PFSK-1 (cell line): Measurements from ENCODE around the gene SPATA12.

Source experiments
- POLR2AphosphoS5 ChIP-seq: IDR thresholded peaks from 2 replicates; pipeline ENCODE4 v1.6.1; 2012; ENCODE audit warnings: low read depth, mild to moderate bottlenecking, control low read depth, low read length, moderate library complexity
- SIN3A ChIP-seq: IDR thresholded peaks from 2 replicates; pipeline ENCODE4 v1.6.1; 2012; ENCODE audit warnings: mild to moderate bottlenecking, low read length, moderate library complexity, borderline replicate concordance; ENCODE audit not compliant: insufficient read depth
- TAF1 ChIP-seq: IDR thresholded peaks from 2 replicates; pipeline ENCODE4 v1.6.1; 2012; ENCODE audit warnings: low read length, control low read depth, borderline replicate concordance; ENCODE audit not compliant: insufficient read depth

- TF ChIP-seq POLR2AphosphoS5 (no peak), TAF1 (no peak), SIN3A (no peak)
Observed at GRCh38 chr3:57073628-57074027, 13.2 kb downstream of the SPATA12 start.
